ENCODE data around the gene CHADL. TPM values are rescaled to one million over a fixed set of nuclear protein-coding genes. Genes with fewer than 3 reads are reported as not detected.

The CHADL gene
- total and polyA plus RNA-seq, 10 of the 15 experiments (the other 5 are each of a cell fraction or from before 2014, with no cell fraction given), result 0.24 TPM; not detected in 9

DNA sequence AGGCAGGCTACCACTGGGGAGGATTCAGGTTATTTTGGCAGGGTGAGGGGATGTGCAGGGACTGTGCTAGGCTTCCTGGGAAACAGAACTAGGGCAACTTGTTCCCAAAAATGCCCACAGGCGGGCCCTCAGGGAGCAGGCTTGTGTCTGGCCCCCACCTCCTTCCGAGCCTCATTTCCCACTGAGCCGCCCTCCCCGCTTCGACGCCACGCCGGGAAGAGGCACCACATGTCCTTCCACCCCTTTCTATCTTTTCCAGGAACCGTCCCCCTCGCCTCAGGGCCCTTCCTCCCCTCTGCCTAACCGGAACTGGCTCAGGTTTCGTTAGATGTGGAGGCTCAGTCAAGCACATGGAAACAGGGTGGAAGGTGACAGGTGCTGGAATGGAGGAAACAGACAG, 9.4 kb upstream of the CHADL start:
- ATAC-seq (no peak), DNase-seq (ENCODE audit: low read depth, low spot score) (no peak), FAIRE-seq (no peak)
- Histone ChIP-seq H3K4me2 (ENCODE audit: control insufficient read depth, insufficient read depth) (no peak overlapping the region), H2AFZ (ENCODE audit: control insufficient read depth, low read depth, low read length) (no peak overlapping the region), H3K27me3 (replicated peaks in 1 of 2; ENCODE audit: control insufficient read depth in 2 of 2, insufficient read depth in 2 of 2, low read length in 1 of 2) (no peaks in the 10 kb centered on the region), H3K9me3 (replicated peaks; ENCODE audit: control insufficient read depth, insufficient read depth, low read length) (no peaks in the 10 kb centered on the region), H3K9ac (ENCODE audit: control insufficient read depth, insufficient read depth, low read length) (no peak overlapping the region), H3K4me3 (no peak overlapping the region), H3K4me1 (ENCODE audit: control insufficient read depth, insufficient read depth, low read length) (no peaks in the 10 kb centered on the region), H3K27ac (ENCODE audit: control insufficient read depth, insufficient read depth) (no peak overlapping the region), H4K20me1 (ENCODE audit: control insufficient read depth, insufficient read depth) (no peaks in the 10 kb centered on the region), H3K36me3 (ENCODE audit: control insufficient read depth in 2 of 2, insufficient read depth in 2 of 2, low read length in 1 of 2) (peaks cover 12 to 62% of the 10 kb centered on the region in 2 experiments), H3K79me2 (ENCODE audit: control insufficient read depth, insufficient read depth, low read length) (no peaks in the 10 kb centered on the region)
- intact Hi-C loops (cut with micrococcal nuclease; ENCODE audit: unreplicated experiment), result no loop called here
- in situ Hi-C loops (cut with MboI), result no loop called here
- 95% methylated on average over 12 of the region's 12 CpGs for WGBS (ENCODE audit: insufficient coverage, insufficient replicate concordance, low lambda C conversion rate, missing lambda C conversion rate)
- no TSS peak for BruUV-seq (replicated peaks)
- ChIA-PET CTCF (no interaction called here), RAD21 (ENCODE audit: unreplicated experiment) (no interaction called here), POLR2A (no interaction called here), SMC1A (ENCODE audit: uncharacterized antibody, unreplicated experiment) (no interaction called here)
- no peak for TF ChIP-seq KDM1A (IDR thresholded peaks at IDR 0.05; ENCODE audit: borderline replicate concordance)
- no peak for TF ChIP-seq TCF12 (IDR thresholded peaks at IDR 0.05; ENCODE audit: low read depth, low read length)
- TF ChIP-seq, protein P1, sequence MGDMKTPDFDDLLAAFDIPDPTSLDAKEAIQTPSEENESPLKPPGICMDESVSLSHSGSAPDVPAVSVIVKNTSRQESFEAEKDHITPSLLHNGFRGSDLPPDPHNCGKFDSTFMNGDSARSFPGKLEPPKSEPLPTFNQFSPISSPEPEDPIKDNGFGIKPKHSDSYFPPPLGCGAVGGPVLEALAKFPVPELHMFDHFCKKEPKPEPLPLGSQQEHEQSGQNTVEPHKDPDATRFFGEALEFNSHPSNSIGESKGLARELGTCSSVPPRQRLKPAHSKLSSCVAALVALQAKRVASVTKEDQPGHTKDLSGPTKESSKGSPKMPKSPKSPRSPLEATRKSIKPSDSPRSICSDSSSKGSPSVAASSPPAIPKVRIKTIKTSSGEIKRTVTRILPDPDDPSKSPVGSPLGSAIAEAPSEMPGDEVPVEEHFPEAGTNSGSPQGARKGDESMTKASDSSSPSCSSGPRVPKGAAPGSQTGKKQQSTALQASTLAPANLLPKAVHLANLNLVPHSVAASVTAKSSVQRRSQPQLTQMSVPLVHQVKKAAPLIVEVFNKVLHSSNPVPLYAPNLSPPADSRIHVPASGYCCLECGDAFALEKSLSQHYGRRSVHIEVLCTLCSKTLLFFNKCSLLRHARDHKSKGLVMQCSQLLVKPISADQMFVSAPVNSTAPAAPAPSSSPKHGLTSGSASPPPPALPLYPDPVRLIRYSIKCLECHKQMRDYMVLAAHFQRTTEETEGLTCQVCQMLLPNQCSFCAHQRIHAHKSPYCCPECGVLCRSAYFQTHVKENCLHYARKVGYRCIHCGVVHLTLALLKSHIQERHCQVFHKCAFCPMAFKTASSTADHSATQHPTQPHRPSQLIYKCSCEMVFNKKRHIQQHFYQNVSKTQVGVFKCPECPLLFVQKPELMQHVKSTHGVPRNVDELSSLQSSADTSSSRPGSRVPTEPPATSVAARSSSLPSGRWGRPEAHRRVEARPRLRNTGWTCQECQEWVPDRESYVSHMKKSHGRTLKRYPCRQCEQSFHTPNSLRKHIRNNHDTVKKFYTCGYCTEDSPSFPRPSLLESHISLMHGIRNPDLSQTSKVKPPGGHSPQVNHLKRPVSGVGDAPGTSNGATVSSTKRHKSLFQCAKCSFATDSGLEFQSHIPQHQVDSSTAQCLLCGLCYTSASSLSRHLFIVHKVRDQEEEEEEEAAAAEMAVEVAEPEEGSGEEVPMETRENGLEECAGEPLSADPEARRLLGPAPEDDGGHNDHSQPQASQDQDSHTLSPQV (IDR thresholded peaks at IDR 0.05), result no peak
- no peak for TF ChIP-seq ZNF384 (IDR thresholded peaks at IDR 0.05; ENCODE audit: borderline replicate concordance, low read depth, low read length)
- no peak for TF ChIP-seq HSF1 (IDR thresholded peaks at IDR 0.05; ENCODE audit: low read depth, low read length)
- TF ChIP-seq SMAD1 (IDR thresholded peaks at IDR 0.05; ENCODE audit: low read depth, partially characterized antibody), result no peak
- no peak for TF ChIP-seq REST (IDR thresholded peaks at IDR 0.05; ENCODE audit: low read depth, low read length)
- TF ChIP-seq SRF (IDR thresholded peaks at IDR 0.05; ENCODE audit: low read depth in 2 of 2, low read length in 2 of 2), result no peak
- TF ChIP-seq, protein P2, sequence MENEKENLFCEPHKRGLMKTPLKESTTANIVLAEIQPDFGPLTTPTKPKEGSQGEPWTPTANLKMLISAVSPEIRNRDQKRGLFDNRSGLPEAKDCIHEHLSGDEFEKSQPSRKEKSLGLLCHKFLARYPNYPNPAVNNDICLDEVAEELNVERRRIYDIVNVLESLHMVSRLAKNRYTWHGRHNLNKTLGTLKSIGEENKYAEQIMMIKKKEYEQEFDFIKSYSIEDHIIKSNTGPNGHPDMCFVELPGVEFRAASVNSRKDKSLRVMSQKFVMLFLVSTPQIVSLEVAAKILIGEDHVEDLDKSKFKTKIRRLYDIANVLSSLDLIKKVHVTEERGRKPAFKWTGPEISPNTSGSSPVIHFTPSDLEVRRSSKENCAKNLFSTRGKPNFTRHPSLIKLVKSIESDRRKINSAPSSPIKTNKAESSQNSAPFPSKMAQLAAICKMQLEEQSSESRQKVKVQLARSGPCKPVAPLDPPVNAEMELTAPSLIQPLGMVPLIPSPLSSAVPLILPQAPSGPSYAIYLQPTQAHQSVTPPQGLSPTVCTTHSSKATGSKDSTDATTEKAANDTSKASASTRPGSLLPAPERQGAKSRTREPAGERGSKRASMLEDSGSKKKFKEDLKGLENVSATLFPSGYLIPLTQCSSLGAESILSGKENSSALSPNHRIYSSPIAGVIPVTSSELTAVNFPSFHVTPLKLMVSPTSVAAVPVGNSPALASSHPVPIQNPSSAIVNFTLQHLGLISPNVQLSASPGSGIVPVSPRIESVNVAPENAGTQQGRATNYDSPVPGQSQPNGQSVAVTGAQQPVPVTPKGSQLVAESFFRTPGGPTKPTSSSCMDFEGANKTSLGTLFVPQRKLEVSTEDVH (IDR thresholded peaks at IDR 0.05; ENCODE audit: low read depth, partially characterized antibody), result no peak
